Measurements from ENCODE around the gene PLCD1.
"Not testable (repeated sequence)": the region's sequence is repeated elsewhere in the genome, so short reads cannot be mapped to it uniquely, and the experiment has no call there.

The PLCD1 gene

GRCh38 chr3:37988931-37989525 lies 40.4 kb downstream of the PLCD1 start:
- no peak overlapping the region for H3K27ac ChIP-seq (ENCODE audit: low read length)
- H3K27me3 ChIP-seq (ENCODE audit: insufficient read depth, low read length) = peaks cover 8% of the 10 kb centered on the region
- no peak overlapping the region for H3K9ac ChIP-seq (ENCODE audit: low read depth, low read length)
- peaks cover 2% of the 10 kb centered on the region; the same call in 1 of the 2 replicates for H3K4me1 ChIP-seq (ENCODE audit: insufficient read depth, low read length)
- no peak overlapping the region for H3K4me3 ChIP-seq (ENCODE audit: low read length)
- H3K36me3 ChIP-seq (ENCODE audit: insufficient read depth, low read depth, low read length) = no peaks in the 10 kb centered on the region
- no peaks in the 10 kb centered on the region for H3K9me3 ChIP-seq (ENCODE audit: insufficient read depth, low read depth, low read length)

- not testable (repeated sequence) for H3K27ac ChIP-seq (ENCODE audit: low read length); H3K4me3 ChIP-seq (ENCODE audit: low read length); H3K9ac ChIP-seq (ENCODE audit: low read depth, low read length); H3K9me3 ChIP-seq (ENCODE audit: insufficient read depth, low read depth, low read length); H3K27me3 ChIP-seq (ENCODE audit: insufficient read depth, low read length); H3K4me1 ChIP-seq (ENCODE audit: insufficient read depth, low read length); H3K36me3 ChIP-seq (ENCODE audit: insufficient read depth, low read depth, low read length)
Observed at GRCh38 chr3:37988376-37988775, 41.1 kb downstream of the PLCD1 start.

- H3K4me1 ChIP-seq (ENCODE audit: insufficient read depth, low read length) = peaks cover 2% of the 10 kb centered on the region; the same call in 1 of the 2 replicates
- no peak overlapping the region for H3K4me3 ChIP-seq (ENCODE audit: low read length)
- H3K27ac ChIP-seq (ENCODE audit: low read length) = no peak overlapping the region
- H3K36me3 ChIP-seq (ENCODE audit: insufficient read depth, low read depth, low read length) = no peaks in the 10 kb centered on the region
- no peaks in the 10 kb centered on the region for H3K9me3 ChIP-seq (ENCODE audit: insufficient read depth, low read depth, low read length)
- H3K9ac ChIP-seq (ENCODE audit: low read depth, low read length) = no peak overlapping the region
- peaks cover 8% of the 10 kb centered on the region for H3K27me3 ChIP-seq (ENCODE audit: insufficient read depth, low read length)
Observed at GRCh38 chr3:37987751-37988179, 41.7 kb downstream of the PLCD1 start.

GRCh38 chr3:37987315-37987697 lies 42.1 kb downstream of the PLCD1 start:
- Histone ChIP-seq H3K27me3 (ENCODE audit: insufficient read depth, low read length) (peaks cover 8% of the 10 kb centered on the region), H3K4me1 (ENCODE audit: insufficient read depth, low read length) (peaks cover 2% of the 10 kb centered on the region; the same call in 1 of the 2 replicates), H3K4me3 (ENCODE audit: low read length) (no peak overlapping the region), H3K9ac (ENCODE audit: low read depth, low read length) (no peak overlapping the region), H3K27ac (ENCODE audit: low read length) (no peak overlapping the region), H3K36me3 (ENCODE audit: insufficient read depth, low read depth, low read length) (no peaks in the 10 kb centered on the region), H3K9me3 (ENCODE audit: insufficient read depth, low read depth, low read length) (no peaks in the 10 kb centered on the region)

GRCh38 chr3:37986479-37987314 lies 42.7 kb downstream of the PLCD1 start:
- Histone ChIP-seq H3K4me1 (ENCODE audit: insufficient read depth, low read length) (peaks cover 2% of the 10 kb centered on the region; the same call in 1 of the 2 replicates), H3K27ac (ENCODE audit: low read length) (no peak overlapping the region), H3K4me3 (ENCODE audit: low read length) (no peak overlapping the region), H3K36me3 (ENCODE audit: insufficient read depth, low read depth, low read length) (no peaks in the 10 kb centered on the region), H3K27me3 (ENCODE audit: insufficient read depth, low read length) (peaks cover 2% of the 10 kb centered on the region; the same call in 1 of the 2 replicates), H3K9me3 (ENCODE audit: insufficient read depth, low read depth, low read length) (no peaks in the 10 kb centered on the region), H3K9ac (ENCODE audit: low read depth, low read length) (no peak overlapping the region)

- no peaks in the 10 kb centered on the region for H3K36me3 ChIP-seq (ENCODE audit: insufficient read depth, low read depth, low read length)
- H3K9me3 ChIP-seq (ENCODE audit: insufficient read depth, low read depth, low read length) = no peaks in the 10 kb centered on the region
- no peak overlapping the region for H3K4me3 ChIP-seq (ENCODE audit: low read length)
- H3K4me1 ChIP-seq (ENCODE audit: insufficient read depth, low read length) = no peaks in the 10 kb centered on the region; the same call in 1 of the 2 replicates
- no peaks in the 10 kb centered on the region for H3K27me3 ChIP-seq (ENCODE audit: insufficient read depth, low read length)
- H3K9ac ChIP-seq (ENCODE audit: low read depth, low read length) = no peak overlapping the region
- H3K27ac ChIP-seq (ENCODE audit: low read length) = no peak overlapping the region
Observed at GRCh38 chr3:37985637-37986320, 43.7 kb downstream of the PLCD1 start.

GRCh38 chr3:37984596-37984995 lies 44.8 kb downstream of the PLCD1 start:
- Histone ChIP-seq H3K27me3 (ENCODE audit: insufficient read depth, low read length) (no peaks in the 10 kb centered on the region), H3K9me3 (ENCODE audit: insufficient read depth, low read depth, low read length) (no peaks in the 10 kb centered on the region), H3K4me3 (ENCODE audit: low read length) (no peak overlapping the region)

GRCh38 chr3:37984051-37984450 lies 45.4 kb downstream of the PLCD1 start:
- no peak overlapping the region for H3K4me3 ChIP-seq (ENCODE audit: low read length)
- no peaks in the 10 kb centered on the region for H3K9me3 ChIP-seq (ENCODE audit: insufficient read depth, low read depth, low read length)
- H3K27ac ChIP-seq (ENCODE audit: low read length) = no peak overlapping the region
- H3K9ac ChIP-seq (ENCODE audit: low read depth, low read length) = no peak overlapping the region
- no peaks in the 10 kb centered on the region for H3K27me3 ChIP-seq (ENCODE audit: insufficient read depth, low read length)
- no peaks in the 10 kb centered on the region for H3K4me1 ChIP-seq (ENCODE audit: insufficient read depth, low read length)
- H3K36me3 ChIP-seq (ENCODE audit: insufficient read depth, low read depth, low read length) = no peaks in the 10 kb centered on the region

More at GRCh38 chr3:37984596-37984995, 44.8 kb downstream of the PLCD1 start:
- no peak overlapping the region for H3K27ac ChIP-seq (ENCODE audit: low read length)
- H3K4me1 ChIP-seq (ENCODE audit: insufficient read depth, low read length) = no peaks in the 10 kb centered on the region
- no peak overlapping the region for H3K9ac ChIP-seq (ENCODE audit: low read depth, low read length)
- H3K36me3 ChIP-seq (ENCODE audit: insufficient read depth, low read depth, low read length) = no peaks in the 10 kb centered on the region

- Histone ChIP-seq H3K4me3 (ENCODE audit: low read length) (no peak overlapping the region), H3K9me3 (ENCODE audit: insufficient read depth, low read depth, low read length) (no peaks in the 10 kb centered on the region), H3K4me1 (ENCODE audit: insufficient read depth, low read length) (no peaks in the 10 kb centered on the region), H3K9ac (ENCODE audit: low read depth, low read length) (no peak overlapping the region), H3K27ac (ENCODE audit: low read length) (no peak overlapping the region), H3K27me3 (ENCODE audit: insufficient read depth, low read length) (no peaks in the 10 kb centered on the region), H3K36me3 (ENCODE audit: insufficient read depth, low read depth, low read length) (no peaks in the 10 kb centered on the region)
Observed at GRCh38 chr3:37982331-37982730, 47.1 kb downstream of the PLCD1 start.

GRCh38 chr3:37981348-37981664 lies 48.1 kb downstream of the PLCD1 start:
- peaks cover 6% of the 10 kb centered on the region; the same call in 1 of the 2 replicates for H3K36me3 ChIP-seq (ENCODE audit: insufficient read depth, low read depth, low read length)
- no peaks in the 10 kb centered on the region for H3K4me1 ChIP-seq (ENCODE audit: insufficient read depth, low read length)
- H3K9ac ChIP-seq (ENCODE audit: low read depth, low read length) = no peak overlapping the region
- H3K4me3 ChIP-seq (ENCODE audit: low read length) = no peak overlapping the region
- H3K27ac ChIP-seq (ENCODE audit: low read length) = no peak overlapping the region
- H3K27me3 ChIP-seq (ENCODE audit: insufficient read depth, low read length) = no peaks in the 10 kb centered on the region
- H3K9me3 ChIP-seq (ENCODE audit: insufficient read depth, low read depth, low read length) = no peaks in the 10 kb centered on the region

- Histone ChIP-seq H3K4me1 (ENCODE audit: insufficient read depth, low read length) (no peaks in the 10 kb centered on the region), H3K9me3 (ENCODE audit: insufficient read depth, low read depth, low read length) (no peaks in the 10 kb centered on the region), H3K36me3 (ENCODE audit: insufficient read depth, low read depth, low read length) (peaks cover 12% of the 10 kb centered on the region), H3K4me3 (ENCODE audit: low read length) (no peak overlapping the region), H3K27me3 (ENCODE audit: insufficient read depth, low read length) (no peaks in the 10 kb centered on the region), H3K27ac (ENCODE audit: low read length) (no peak overlapping the region), H3K9ac (ENCODE audit: low read depth, low read length) (no peak overlapping the region)
Observed at GRCh38 chr3:37980462-37981347, 48.7 kb downstream of the PLCD1 start.

Data from iPS-20b (cell line).